Thyroid gland (tissue), 4 donors: ENCODE data around the gene CLMN.

Experiments used
- CTCF ChIP-seq, 6 experiments: fragments of 200-600 bp in 3 of 6; fragments of 450-650 bp in 3 of 6; sonication (generic) in 3 of 6; IDR thresholded peaks; one replicate each; pipeline ENCODE4 v1.5.1; 2016 to 2019; ENCODE audit warnings: antibody characterized with exemption in 6 of 6, mild to moderate bottlenecking in 2 of 6, inconsistent platforms in 1 of 6, moderate library complexity in 1 of 6
- POLR2A ChIP-seq, 2 donors: fragments of 450-650 bp; IDR thresholded peaks; one replicate each; pipeline ENCODE4 v1.6.1; 2017; ENCODE audit warnings: antibody characterized with exemption in 2 of 2, mild to moderate bottlenecking in 2 of 2, moderate library complexity in 1 of 2

- TF ChIP-seq CTCF (IDR thresholded peaks at IDR 0.05) (no peak), POLR2A (IDR thresholded peaks at IDR 0.05) (no peak)
Measured at GRCh38 chr14:95185033-95185766, 134.5 kb downstream of the CLMN start.
